Measurements from ENCODE around the gene REXO2.

Gene REXO2

DNA sequence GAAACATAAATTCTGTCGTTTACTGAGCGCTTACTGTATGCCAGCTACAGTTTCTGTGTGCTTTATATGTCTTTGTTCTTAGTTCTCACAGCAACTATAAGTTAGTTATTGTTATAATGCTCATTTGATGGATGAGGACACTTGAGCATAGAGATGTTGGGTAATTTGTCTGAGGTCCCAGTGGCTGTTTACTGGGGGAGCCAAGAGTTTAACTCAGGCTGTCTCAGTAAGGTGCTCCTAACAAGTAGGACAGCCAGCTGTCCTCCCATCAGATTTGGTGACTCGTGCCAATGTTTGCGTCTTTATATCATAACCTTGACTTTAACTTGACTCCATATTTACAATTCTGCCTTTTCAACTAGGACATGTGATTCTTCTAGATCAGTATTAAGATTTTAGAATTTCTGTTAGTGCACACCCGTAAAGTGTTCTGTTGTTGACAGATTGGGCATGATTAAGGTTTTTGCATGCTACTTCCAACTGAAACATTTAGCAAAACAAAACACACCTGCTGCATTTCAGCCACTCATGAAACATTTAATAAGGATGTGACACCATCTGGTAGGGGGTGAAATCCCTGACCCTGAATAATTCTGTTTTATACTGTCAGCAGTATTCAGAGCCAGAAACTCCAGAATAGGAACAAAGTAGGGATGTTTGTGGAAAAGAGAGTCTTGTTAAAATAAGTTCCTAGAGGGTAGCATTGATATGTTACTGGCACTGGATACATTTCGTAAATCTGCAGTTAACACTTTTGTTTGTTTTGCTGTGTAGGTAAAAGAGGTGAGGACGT, 1.9 kb downstream of the REXO2 start:
- no peak for DNase-seq (ENCODE audit: low read depth in 1 of 2, low spot score in 1 of 2)

- DNase-seq (ENCODE audit: low read depth in 1 of 2, low spot score in 1 of 2), result no peak
These were observed 2.7 kb downstream of the REXO2 start for GRCh38 chr11:114441921-114442320.

- DNase-seq (ENCODE audit: low read depth in 1 of 2, low spot score in 1 of 2), result no peak
These were observed 3.3 kb downstream of the REXO2 start for GRCh38 chr11:114442536-114442935.

GRCh38 chr11:114447444-114447843, 8.2 kb downstream of the REXO2 start:
- DNase-seq (ENCODE audit: low read depth in 1 of 2, low spot score in 1 of 2), result no peak

GRCh38 chr11:114447892-114448291, 8.6 kb downstream of the REXO2 start:
- DNase-seq (ENCODE audit: low read depth in 1 of 2, low spot score in 1 of 2), result no peak

DNA sequence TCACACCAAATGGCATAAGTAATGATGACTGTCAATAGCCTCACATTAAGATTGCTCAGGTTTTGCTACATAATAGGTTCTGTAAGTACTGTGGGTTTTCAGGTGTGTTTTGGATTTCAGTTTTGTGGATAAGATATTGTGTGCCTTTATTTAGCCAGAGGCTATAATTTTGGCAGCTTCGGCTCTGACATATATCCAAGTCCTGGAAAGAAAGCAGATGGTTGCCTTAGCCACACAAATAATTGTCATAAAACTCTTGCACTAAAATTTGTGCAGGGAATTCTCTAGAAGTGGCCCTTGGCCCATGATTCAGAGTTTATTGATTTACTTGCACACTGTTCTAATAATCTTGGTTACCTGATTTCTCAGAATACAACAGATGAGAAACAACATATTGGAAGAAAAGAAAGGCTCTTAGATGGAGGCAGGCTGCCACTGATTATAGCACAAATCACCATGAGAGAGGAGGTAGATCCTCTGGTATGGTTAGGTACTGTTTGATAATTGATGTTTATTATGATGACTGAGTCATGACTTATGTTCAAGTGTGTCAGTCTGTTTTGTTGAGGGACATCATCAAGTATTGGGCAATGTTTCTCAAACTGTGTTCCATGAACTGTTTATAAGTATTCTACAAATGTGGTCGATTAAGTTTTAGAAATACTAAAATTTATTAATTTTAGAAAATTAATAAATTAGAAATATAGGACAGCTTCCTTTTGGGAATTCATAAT, 9.6 kb downstream of the REXO2 start:
- DNase-seq (ENCODE audit: low read depth in 1 of 2, low spot score in 1 of 2), result no peak

DNA sequence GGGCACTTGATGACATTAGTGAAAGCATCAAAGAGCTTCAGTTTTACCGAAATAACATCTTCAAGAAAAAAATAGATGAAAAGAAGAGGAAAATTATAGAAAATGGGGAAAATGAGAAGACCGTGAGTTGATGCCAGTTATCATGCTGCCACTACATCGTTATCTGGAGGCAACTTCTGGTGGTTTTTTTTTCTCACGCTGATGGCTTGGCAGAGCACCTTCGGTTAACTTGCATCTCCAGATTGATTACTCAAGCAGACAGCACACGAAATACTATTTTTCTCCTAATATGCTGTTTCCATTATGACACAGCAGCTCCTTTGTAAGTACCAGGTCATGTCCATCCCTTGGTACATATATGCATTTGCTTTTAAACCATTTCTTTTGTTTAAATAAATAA, 10.6 kb downstream of the REXO2 start:
- DNase-seq (ENCODE audit: low read depth in 1 of 2, low spot score in 1 of 2), result no peak

DNA sequence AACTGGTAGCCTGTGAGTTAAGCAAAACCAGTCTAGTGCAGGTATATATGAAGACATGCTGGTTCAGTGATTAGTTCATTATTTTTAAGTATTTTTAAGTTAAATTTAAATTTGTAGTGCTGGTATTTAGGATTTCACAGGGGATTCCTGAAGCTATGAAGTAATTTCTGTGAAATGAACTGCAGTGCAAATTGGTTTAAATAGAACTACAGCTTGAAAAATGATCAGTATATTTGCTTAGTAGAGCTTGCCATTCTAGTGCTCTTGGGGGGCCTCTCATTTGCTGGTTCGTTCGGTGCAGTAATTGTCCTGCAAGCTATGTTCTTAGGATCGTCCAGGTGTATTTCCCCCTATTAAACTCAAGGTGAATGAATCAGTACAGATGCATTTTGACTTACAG, 13.1 kb downstream of the REXO2 start:
- no peak for DNase-seq (ENCODE audit: low read depth in 1 of 2, low spot score in 1 of 2)

DNA sequence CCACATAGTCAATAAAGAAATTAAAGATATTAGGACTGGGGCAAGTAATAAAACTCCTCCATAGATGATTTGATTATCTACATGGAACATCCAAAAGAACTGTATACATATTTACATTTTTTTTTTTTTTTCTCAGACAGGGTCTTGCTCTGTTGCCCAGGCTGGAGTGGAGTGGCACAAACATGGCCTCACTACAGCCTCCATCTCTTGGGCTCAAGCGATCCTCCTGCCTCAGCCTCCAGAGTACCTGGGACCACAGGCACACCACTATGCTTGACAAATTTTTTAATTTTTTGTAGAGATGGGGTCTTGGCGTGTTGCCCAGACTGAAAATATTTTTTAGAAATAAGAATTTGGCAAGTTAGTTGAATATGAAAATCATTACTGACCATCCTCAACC, 24.7 kb downstream of the REXO2 start:
- DNase-seq (ENCODE audit: low read depth in 1 of 2, low spot score in 1 of 2), result no peak

GRCh38 chr11:114466742-114467141, 27.5 kb downstream of the REXO2 start:
- no peak for DNase-seq (ENCODE audit: low read depth in 1 of 2, low spot score in 1 of 2)

- DNase-seq (ENCODE audit: low read depth in 1 of 2, low spot score in 1 of 2), result no peak
These were observed 33.4 kb downstream of the REXO2 start for GRCh38 chr11:114472661-114473060.

GRCh38 chr11:114478001-114478410, 38.7 kb downstream of the REXO2 start:
- DNase-seq (ENCODE audit: low read depth in 1 of 2, low spot score in 1 of 2), result no peak

- DNase-seq (ENCODE audit: low read depth in 1 of 2, low spot score in 1 of 2), result no peak
These were observed 39.5 kb downstream of the REXO2 start for GRCh38 chr11:114478768-114479167.

DNA sequence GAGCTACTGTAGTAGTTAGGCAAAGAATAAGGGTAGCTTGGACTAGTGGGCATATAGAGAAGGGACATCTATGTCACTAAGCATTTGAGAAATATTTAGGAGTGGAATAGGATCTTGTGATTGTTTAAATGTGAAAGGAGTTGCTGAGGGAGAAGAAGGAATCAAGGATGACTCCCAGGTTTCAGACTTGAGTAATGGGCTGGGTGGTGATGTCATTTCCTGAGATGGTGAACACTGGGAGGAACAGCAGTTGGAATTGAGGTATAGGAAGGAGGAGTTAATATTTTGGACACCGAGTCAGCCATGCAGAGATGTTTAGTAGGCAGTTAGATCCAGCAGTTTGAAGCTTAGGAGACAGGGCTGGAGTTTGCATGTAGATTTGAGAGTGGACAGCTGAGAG, 40.1 kb downstream of the REXO2 start:
- no peak for DNase-seq (ENCODE audit: low read depth in 1 of 2, low spot score in 1 of 2)

- DNase-seq (ENCODE audit: low read depth in 1 of 2, low spot score in 1 of 2), result no peak
These were observed 42.8 kb downstream of the REXO2 start for GRCh38 chr11:114482114-114482513.

DNA sequence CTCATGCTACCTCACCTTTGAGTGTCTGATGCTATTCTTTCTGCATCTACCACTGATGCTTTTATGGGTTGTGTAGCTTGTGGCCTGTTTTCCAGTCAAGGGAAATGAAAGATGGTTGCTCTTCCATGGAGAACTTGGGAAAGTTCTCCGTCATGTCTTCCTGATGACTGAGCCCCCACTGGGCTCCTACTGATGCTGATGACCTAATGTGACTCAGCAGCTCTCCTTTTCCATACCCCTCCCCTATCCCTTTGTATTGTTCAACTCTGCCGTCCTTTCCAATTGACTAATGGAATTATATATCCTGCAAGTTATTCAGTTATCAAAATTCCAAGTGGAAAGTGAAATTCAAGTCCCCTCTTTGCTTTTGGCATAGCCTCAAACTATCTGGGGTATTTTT, 44.7 kb downstream of the REXO2 start:
- DNase-seq (ENCODE audit: low read depth in 1 of 2, low spot score in 1 of 2), result no peak

DNA sequence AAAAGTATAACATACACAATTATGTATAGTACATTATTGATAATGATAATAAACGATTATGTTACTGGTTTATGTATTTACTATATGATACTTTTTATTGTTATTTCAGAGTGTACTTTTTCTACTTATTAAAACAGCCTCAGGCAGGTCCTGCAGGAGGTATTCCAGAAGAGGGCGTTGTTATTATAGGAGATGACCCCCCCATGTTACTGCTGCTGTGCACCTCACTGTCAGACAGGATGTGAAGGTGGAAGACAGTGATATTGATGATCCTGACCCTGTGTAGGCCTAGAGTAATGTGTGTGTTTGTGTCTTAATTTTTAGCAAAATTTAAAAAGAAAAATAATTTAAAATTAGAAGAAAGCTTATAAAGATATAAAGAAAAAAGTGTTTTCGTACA, 57.6 kb downstream of the REXO2 start:
- DNase-seq (ENCODE audit: low read depth in 1 of 2, low spot score in 1 of 2), result no peak

- no peak for DNase-seq (ENCODE audit: low read depth in 1 of 2, low spot score in 1 of 2)
These were observed 60.5 kb downstream of the REXO2 start for GRCh38 chr11:114499756-114500155.

All from activated T-helper 1 cell treated with anti-CD3 and anti-CD28 coated beads, Interleukin-2, amount 50 U/mL, for 16 hours (primary cell).